COLO668 (cell line): ENCODE results near the gene SGSM1.

Source experiments
- DNase-seq: peaks from one replicate; lab custom pipeline; 2025; ENCODE audit not compliant: unreplicated experiment; lab: John Stamatoyannopoulos, UW

The SGSM1 gene

DNA sequence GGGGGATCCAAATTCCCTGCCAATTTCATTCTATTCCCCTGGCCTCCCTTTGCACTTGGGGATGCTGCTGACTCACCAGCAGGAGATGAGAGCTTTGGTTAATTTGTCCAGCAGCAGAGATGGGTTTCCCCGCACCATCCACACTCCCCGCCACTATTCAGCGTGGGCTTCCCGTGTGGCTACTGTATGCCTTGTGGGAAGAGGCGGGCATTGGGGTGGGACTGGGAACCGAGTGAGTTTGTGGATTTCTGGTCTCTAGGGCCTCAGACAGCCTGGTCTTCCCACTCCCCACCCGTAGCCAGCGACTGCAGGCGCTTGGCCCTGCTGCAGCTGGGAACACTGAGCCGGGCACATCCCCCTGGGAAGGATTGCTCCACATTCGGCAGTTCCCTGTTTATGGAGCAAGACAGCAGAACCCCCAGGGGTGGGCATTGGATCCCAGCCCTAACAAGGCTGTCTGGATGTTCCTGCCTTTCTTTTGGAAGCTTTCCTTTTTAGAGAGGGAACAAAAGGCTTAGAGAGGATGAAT is 169.9 kb downstream of the SGSM1 start:
- no peak for DNase-seq

DNA sequence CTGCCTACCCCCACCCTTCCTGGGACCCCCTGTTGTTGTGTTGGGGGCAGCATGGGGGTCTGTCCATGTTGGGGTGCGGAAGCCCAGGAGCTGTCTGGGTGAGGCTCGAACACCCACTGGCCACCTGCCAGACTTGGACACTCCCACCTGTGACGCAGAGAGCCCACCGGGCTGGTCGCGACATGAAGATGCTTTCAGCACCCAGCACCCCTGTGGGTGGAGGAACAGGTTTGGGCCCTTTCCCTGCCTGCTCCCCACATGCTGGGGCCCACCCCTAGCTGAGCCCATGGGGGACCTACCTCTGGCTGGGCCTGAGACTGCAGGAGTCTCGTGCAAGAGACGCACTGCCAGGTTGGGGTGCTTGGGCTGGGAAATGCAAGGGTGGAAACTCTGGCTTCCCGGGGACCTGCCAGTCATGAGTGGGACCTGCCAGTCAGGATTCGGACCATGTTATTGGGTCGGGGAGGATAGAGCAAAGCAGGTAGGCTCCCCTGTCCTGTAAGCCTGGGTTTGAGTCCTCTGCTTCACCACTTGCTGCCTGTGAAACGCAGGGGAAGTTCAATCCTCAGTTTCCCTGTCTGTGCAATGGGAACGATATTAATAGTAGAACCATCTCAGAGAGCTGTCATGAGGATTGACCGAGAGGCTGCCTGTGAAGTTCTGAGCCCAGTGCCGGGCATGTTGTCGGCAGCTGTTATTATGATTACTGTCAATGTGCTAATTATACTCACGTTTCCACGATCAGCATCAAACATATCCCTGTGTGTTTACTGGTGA is 170.6 kb downstream of the SGSM1 start:
- no peak for DNase-seq
